Stimulated activated CD4-positive, alpha-beta T cell treated with anti-CD3 and anti-CD28 coated beads, Interleukin-1b, Interleukin-23, amount 100 ng/mL, for 24 hours (primary cell): ENCODE results near the gene B3GNT5.

Source experiments
- DNase-seq, 4 experiments: peaks; one replicate each; pipeline ENCODE4 v3.0.0-alpha.2; 2020; ENCODE audit warnings: low read depth in 4 of 4, low spot score in 1 of 4

Gene B3GNT5, protein sequence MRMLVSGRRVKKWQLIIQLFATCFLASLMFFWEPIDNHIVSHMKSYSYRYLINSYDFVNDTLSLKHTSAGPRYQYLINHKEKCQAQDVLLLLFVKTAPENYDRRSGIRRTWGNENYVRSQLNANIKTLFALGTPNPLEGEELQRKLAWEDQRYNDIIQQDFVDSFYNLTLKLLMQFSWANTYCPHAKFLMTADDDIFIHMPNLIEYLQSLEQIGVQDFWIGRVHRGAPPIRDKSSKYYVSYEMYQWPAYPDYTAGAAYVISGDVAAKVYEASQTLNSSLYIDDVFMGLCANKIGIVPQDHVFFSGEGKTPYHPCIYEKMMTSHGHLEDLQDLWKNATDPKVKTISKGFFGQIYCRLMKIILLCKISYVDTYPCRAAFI

DNA sequence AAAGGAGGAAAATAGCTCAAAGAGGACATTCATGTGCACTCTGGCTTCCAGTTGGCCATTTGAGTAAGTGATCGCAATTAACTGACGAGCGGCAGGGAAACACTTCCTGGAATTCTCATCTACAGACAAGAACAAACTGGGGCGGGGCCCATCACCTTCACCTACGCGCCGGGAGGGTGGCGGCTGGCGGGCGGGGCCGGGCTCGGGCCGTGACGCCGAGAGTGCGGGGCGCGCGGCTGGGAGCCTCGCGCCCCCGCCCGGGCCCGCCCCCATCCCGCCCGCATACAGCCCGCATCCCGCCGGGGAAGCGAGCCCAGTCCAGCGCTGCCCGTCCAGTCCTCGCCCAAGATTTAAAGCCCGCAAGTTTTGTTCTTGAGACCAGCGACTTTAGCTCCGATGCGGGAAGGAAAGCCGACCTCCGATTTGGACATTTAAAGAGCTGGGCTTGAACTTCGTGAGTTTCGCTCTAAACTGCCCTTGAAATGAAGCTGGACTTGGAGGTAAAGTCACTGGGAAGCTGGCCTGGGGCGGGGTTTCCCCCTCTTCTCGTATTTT lies at the start of gene B3GNT5:
TSS of gene B3GNT5 (plus strand) at position 281 of the 555 bp plus-strand sequence. CDS start 16,546 bp downstream, outside the sequence.
- DNase-seq, result peak in 1 of 4 experiments; percentile 60

DNA sequence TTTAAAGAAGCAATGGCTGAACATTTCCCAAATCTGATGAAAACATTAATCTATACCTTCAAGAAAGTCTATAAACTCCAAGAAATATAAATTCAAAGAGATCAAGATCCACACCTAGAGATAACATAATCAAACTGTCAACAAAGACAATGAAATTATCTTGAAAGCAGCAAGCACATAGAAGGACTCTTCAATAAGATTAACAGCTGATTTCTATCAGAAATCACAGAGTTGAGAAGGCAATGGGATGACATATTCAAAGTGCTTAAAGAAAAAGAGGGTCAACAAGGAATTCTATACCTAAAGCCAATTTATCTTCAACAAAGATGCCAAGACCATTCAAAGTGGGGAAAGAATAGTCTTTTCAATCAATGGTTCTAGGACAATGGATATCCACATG lies 49.4 kb upstream of the B3GNT5 start:
- DNase-seq, result no peak

DNA sequence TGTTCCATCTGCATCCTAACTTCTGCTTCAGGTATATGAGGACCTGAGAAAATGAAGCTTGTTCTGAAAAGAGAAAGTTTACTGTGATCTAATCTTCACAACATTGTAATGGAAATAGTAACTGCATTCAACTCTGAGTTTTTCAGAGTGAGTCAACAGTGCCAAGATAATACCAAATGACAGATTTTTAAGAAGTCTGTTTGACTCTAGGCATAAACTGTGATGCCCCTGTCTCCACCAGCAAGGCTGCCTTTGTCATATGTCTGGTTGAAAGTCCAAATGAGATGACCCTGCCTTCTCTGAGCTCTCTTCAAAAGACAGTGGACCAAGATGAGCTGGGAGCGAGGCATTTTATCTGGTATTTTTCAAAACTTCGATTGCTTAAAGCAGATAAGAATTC lies 44.8 kb upstream of the B3GNT5 start:
- DNase-seq, result no peak

DNA sequence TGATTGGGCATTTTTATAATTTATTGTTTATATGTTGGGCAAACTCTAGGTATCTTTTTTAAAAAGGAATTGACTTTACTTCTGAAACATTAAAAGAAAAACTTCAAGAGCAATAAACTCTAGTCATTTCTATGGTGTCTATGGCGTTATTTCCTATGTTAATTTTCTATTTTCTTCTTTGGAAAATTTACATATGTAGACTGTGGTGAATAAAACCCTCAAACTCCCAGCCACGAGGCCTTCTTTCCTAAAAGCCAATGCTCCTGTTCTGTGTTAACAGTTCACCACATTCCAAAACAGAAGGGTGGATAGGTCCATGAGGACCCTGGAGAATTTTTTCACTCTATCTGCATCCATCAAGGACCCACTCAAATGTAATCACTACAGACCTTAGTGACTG lies 44.3 kb upstream of the B3GNT5 start:
- no peak for DNase-seq

DNA sequence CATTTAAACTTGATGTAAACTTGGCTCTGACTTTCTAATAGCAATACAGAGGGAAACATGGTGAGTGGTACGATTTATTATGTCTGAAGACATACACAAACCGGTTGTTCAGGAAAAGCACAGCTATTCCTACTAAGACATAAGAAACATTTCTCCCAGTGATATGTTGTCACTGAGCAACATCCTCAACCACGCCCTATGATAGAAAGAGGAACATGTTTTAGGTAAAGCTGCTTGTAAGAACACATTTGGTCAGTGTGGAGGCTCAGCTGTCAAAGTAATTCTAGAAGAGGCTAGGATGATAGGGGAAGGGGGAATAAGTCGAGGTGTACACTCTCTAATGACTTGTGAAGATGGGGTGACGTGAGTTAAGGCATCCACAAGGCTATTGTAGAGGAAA lies 42.7 kb upstream of the B3GNT5 start:
- no peak for DNase-seq

DNA sequence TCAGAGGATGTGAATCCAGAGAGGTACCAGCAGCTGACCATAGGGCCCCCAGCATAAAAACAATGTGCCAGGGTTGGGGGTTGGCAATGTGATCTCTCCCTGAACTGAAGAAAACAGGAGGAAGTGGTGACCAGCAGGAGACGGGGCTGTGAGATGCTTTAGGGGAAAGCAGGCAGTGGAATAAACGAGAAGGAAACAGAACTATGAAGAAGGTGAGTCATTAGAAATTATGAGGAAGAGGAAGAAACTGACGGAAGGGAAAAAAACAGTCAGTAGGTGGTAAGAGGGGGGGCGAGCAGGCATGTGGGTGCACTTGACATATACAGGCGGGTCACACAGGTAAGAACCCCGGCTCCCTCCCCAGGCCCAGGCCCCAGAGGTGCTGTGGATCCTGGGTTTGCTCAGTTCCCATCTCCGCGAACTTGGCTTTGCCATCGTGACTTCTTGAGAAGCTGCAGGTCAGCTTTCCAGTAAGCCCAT lies 42.2 kb upstream of the B3GNT5 start:
- peak in 1 of 4 experiments; percentile 45 for DNase-seq

DNA sequence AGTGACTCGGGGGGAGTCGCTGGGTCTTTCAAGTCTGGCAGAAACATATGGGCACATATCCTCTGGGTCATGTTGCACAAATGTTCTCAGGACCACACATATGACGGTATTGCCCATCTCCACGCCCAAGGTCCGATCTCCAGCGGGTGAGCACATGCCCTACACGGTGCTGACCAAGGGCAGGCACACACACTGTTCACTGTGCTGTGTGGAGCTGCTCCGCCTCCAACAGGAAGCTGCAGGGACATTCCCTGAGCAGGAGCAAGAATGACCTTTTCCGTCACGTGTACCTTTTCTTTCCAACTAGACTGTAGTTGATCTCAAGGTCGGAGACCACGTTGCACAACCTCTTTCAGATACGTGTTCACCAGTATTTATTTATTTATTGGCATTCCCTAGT lies 41.7 kb upstream of the B3GNT5 start:
- no peak for DNase-seq

DNA sequence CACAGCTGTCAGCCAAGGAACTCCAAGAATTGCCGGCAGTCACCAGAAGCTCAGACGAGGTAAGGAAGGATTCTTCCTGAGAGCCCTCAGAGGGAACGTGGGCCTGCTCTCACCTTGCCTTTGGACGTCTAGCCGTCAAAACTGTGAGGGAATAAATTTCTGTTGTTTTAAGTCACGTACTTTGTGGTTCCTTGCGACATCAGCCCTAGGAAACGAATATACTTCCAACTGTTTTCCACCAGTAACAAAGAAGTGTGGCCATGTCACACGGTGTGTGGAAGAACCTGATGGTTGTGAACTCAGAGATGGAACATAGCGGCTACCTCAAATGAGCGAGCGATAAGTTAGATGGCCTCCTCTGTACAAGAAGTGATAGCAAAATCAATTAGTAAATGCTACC lies 41.0 kb upstream of the B3GNT5 start:
- DNase-seq, result no peak

DNA sequence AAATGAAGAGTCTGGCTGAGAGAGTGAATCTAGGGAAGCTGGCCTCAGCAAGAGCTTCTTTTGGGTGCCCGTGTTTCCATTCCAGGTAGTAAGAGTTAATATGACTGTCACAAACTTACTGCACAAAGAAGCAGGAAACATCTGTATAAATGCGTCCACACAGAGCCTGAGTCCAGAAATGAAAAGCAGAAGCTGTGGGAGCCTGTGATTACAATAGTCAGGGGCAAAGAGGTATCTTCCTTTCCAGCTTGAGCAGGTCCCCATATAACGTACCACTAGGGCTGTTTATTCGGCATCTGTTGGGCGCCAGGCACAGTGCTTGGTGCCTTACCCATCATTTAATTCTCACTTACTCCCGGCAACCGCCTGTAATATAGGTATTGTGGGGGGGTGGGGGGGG lies 40.5 kb upstream of the B3GNT5 start:
- no peak for DNase-seq

DNA sequence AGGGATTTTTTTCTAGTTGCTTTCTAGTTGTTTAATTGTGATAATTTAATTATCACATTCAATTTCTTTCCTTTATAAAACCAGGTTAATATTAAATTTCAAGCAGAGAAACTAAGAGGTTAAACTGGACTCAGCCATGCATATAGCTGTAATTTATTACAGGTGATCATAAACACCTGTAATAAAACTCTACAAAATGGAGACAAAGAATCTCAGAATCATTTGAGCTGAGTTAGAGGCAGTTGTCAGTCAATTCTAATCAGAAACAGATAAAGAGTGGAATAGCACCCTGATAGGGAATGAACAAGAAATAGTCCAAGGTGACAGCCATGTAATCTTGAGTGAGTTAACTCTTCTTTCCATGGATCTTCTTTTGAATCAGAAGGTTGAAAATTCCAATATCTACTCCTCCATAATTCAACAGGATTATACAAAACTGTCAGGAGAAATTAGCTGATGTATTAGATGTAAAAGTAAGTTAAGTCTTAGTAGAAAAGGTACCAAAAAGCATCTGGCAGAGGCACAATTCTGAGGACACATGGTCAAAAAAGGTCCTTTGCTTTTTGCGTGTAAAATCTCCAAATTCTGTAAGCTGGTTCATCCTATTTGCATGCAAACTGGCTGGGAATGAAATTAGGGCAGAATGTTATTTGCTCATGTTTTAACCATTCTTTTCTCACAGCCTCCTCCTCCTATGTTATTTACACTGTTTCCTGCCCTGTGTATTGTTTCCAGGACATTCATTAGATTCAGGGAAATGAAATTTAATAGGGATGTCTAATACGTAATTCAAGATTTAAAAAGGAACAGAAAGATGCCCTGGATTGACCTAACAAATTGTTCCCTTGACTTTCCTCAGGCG lies 39.4 kb upstream of the B3GNT5 start:
- DNase-seq, result no peak

DNA sequence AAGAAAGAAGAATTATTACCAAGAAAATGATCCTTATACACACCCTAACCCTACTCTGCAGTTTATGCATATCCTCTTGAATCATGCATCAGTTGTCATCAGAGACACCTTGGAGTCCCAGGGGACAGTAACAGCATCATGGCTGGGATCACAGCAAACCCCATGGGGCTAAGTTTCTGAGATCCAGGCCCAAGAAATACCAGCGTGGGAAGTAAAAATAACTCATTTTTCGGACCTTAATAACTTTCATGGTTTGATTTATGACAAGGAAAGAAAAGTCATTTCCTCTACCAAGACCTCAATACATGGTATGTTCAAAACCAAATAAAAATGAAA lies 38.8 kb upstream of the B3GNT5 start:
- DNase-seq, result no peak

DNA sequence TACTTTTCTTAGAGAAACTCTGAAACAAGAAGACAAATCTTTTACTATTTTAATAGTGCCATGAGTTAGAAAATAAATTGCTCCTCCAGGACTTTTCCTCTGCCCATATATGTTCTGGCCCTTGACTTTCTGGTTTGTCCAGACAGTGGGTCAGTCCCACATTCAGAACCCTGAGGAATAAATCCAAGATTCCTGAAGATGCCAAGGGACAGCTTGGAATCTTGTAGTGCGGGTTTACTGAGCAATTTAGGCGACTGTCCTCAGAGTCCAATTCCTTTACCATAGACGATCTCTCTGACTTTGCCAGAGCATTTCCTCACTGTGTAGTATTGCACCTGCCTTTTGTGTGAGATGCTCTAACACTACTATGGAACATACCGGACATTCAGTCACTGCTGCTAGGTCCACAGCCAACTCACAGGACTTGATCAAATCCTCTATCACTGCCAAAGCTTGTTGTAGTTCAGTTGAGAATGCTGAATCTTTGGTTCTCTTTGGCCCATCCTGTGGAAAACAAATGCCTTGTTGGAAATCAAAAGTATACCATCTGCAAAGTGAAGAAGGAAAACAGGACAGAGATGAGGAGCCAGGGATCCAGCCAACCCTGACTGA lies 37.4 kb upstream of the B3GNT5 start:
- no peak for DNase-seq

DNA sequence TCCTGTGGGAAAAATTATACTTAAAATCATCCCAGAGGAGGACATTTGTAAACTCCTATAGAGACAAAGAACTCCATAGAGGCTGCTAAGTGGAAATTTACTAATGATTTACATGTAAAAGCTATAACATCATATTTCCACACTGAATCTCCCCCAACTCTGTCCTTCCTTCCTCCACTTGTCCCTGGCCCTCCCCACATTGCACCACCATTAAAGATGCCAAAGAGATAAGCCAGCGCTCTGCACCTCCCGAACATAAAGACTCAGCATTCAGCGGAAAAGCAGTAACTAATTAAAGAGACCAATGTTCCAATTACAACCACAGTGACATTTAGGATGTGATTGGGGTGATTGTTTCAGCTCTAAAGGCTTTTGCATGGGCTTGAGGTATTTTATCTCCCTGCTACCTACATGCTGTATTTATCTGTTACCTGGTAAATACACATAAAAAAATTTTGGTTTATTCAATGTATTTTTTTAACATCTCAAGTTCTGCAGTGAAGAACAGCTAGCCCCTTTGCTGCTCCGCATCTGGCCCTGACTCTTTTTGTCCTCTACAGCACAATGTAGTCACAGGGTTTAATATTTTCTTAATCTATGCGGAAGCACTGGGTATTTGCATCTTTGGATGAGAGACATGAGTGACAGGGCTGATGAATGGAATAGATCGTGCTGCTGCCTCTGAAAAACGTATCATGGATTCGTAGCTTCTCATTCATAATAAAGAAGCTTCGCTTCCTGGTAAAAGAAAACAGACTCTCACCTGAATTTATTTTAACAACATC lies 35.3 kb upstream of the B3GNT5 start:
- no peak for DNase-seq

DNA sequence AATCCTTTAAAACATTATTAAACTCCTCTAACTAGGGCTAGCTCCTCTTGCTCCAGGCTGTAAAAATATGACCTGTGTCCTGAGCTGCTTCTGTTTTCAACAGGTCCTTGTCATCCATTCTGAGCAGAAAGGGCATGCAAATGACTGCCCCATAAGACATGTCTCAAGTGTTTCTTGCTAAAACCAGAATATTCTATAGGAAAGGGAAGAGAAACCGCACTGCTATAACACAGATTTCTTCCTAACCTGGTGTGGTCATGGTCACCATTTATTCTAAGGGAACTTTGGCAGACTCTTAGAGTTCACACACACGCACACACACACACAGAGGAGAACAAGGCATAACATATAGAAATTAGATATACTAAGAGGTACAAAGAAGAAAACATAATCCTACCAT lies 34.2 kb upstream of the B3GNT5 start:
- DNase-seq, result no peak

DNA sequence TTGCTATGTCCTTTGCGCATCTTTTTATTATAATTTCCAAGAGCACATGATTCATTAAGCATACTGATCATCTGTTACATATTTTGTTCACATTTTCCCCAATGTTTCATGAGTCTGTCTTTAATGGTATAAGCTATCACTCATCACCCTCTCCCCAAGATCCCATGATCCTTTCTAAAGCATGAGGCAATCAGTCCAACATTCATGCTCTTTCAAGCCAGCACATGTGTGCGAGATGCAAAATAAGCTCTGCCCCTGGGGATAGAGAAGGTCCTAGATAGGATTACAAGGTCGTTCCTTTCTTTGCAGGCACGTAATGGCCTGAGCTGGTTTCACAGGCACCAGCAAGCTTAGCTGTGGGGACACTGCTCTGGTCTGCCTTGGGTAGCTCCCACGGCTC lies 32.2 kb upstream of the B3GNT5 start:
- no peak for DNase-seq

DNA sequence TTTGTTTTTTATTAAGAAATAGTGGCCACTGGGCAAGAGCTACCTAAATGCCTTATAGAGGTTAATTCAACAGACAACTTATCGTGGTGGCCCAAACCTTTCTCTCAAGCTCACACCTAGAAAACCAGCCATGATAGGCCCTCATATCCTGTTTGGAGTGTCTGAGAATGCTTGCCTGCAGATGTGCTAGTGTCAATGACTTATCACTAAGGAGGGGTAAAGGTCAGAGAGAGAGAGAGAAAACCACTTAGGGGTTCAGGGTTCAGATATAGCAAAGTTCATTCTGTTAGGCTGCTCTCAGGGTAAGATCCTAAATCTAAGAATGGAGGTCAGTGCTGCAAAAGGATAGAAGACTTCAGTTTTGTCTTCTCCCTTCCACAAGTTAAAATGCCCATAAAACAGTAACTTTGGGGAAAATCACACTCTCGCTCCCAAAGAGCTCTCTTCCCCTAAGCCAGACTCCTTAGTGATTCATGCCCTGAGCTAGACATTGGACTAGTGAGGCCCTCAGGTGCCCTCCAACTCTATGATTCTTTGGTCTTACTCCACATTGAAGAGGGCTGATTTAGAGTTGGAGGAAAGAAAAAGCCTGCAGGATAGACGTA lies 30.3 kb upstream of the B3GNT5 start:
- DNase-seq, result no peak

DNA sequence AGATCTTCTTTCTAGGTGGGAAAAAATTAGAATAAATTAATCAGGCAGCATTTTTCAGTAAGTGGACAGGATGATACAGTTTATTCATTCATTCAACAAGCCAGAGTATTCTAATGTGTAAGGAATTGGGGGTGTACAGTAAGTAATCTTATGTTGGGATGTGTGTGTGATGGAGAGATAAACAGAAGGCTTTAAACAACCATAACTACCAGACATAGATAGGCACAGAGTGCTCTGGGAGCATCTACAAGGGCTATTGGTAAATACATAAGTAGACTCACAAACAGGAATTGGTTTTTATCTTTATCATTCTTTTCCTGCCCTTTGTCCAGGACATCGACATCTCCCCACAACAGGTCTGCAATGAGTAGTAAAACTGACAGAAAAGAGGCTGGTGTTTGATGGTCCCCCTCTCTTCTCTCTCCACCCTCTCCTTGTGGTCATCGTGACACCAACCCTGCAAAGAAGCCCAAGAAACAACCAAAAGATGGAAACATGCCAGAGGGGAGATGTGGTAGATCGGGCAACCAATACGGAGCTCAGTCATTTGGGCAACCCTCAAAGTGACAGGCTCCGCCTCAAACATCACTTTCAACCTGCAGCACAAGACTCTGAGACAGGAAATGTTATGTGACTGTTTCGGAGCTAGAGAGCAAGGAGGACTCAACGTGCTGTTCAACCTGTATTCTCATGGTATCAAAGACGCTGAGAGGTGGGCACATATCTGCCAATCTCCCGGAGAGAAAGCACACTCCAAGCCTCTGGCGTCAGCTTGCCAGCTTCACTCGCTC lies 28.7 kb upstream of the B3GNT5 start:
- peak in 1 of 4 experiments; percentile 29 for DNase-seq

DNA sequence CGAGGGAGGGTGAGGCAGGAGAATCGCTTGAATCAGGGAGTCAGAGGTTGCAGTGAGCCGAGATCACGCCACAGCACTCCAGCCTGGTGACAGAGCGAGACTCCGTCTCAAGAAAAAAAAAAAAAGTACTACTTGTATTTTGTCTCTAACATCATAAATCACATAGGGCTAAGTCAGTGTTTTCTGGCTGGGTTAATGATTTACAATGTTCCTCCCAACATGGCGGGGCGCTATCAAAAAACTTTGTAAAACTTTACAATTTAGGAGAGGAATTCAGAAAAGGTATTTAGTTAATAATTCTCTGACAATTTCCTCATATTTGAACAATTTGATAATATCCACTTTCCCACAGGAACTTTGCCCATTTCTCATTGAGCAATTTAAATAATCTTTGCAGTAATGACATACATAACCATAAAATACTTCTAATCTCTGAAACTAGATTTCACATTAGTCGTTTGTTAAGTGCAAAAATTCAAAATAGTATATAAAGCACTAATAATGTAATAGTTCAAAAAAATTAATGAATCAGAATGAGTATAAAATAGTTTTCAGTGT lies 26.6 kb upstream of the B3GNT5 start:
- DNase-seq, result no peak

DNA sequence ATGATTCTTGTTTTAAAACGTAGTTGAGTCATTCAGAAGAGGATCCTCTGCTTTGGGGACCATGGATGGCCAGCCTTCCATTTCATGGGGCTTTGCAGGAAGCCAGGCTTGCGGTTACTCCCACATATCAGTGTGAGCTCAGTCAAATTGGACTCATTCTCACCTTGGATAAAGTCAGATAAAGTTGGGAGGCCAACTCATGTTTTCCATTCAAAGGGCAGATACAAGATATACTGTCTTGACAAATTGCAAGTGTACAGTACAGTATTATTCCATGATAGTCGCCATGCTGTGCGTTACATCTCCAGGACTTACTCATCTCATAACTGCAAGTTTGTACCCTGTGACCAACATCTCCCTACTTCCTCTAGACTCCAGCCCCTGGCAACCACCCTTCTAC lies 25.5 kb upstream of the B3GNT5 start:
- DNase-seq, result peak in 1 of 4 experiments; percentile 8
